Panc1 (cell line): ENCODE measurements around the gene UAP1. TPM values are rescaled to one million over a fixed set of nuclear protein-coding genes. Genes with fewer than 3 reads are reported as not detected.

ENCODE experiments used
- ATAC-seq: fragments of 200-7000 bp; cut with Tn5 transposase; 2 replicates; pipeline ENCODE4 v1.9.1; 2020; ENCODE audit warnings: mild to moderate bottlenecking, moderate library complexity
- BruUV-seq: library from RNA; stranded (reverse); fragments of 400-500 nt; replicated peaks from 2 replicates; lab custom pipeline; 2021; lab: Mats Ljungman, UMichigan
- CTCF ChIA-PET: fragments of 300-600 bp; sonication (Branson Sonifier 250); formaldehyde crosslinking; loops from one replicate; lab custom pipeline; 2022; ENCODE audit warnings: antibody characterized with exemption; lab: Charles Lee
- POLR2A ChIA-PET: fragments of 300-600 bp; sonication (Branson Sonifier 250); formaldehyde crosslinking; loops from one replicate; lab custom pipeline; 2022; ENCODE audit warnings: antibody characterized with exemption; lab: Charles Lee
- DNase-seq: peaks from one replicate; pipeline ENCODE4 v3.0.0-alpha.2; 2010; ENCODE audit warnings: low read depth, low spot score
- H3K27ac ChIP-seq: 2 replicates; pipeline ENCODE4 v1.5.1; 2011; ENCODE audit warnings: mild to moderate bottlenecking, low read length, inconsistent platforms
- H3K27me3 ChIP-seq: fragments of 200-500 bp; sonication (Bioruptor generic); 2 replicates; pipeline ENCODE4 v1.6.0; 2014; ENCODE audit warnings: low read length, inconsistent platforms; ENCODE audit not compliant: control insufficient read depth, insufficient read depth
- H3K36me3 ChIP-seq: fragments of 200-500 bp; sonication (Bioruptor generic); 2 replicates; pipeline ENCODE4 v1.5.1; 2014; ENCODE audit warnings: inconsistent platforms, mild to moderate bottlenecking, low read length, moderate library complexity; ENCODE audit not compliant: control insufficient read depth, insufficient read depth
- H3K4me1 ChIP-seq: 2 replicates; pipeline ENCODE4 v1.5.1; 2011; ENCODE audit warnings: inconsistent platforms, mild to moderate bottlenecking, low read length, moderate library complexity; ENCODE audit not compliant: control insufficient read depth, insufficient read depth
- H3K4me3 ChIP-seq, 2 experiments: 2 replicates each; pipeline ENCODE4 v1.5.1; 2011 to 2012; ENCODE audit warnings: low read depth in 2 of 2, low read length in 2 of 2, mild to moderate bottlenecking in 2 of 2, inconsistent platforms in 1 of 2, moderate library complexity in 1 of 2
- H3K9me3 ChIP-seq: fragments of 200-500 bp; sonication (Bioruptor generic); 2 replicates; pipeline ENCODE4 v1.5.1; 2014; ENCODE audit warnings: low read depth, mild to moderate bottlenecking, inconsistent platforms, low read length, moderate library complexity; ENCODE audit not compliant: control insufficient read depth, insufficient read depth
- POLR2AphosphoS5 ChIP-seq: IDR thresholded peaks from 2 replicates; pipeline ENCODE4 v1.6.1; 2012; ENCODE audit warnings: mild to moderate bottlenecking, low read depth, low read length, moderate library complexity
- SIN3A ChIP-seq: IDR thresholded peaks from 2 replicates; pipeline ENCODE4 v1.6.1; 2012; ENCODE audit warnings: low read depth, mild to moderate bottlenecking, low read length, moderate library complexity, borderline replicate concordance; ENCODE audit not compliant: insufficient read depth
- TCF7L2 ChIP-seq: IDR thresholded peaks from 2 replicates; pipeline ENCODE4 v1.6.1; 2011; ENCODE audit warnings: mild to moderate bottlenecking, low read depth, low read length, inconsistent platforms
- in situ Hi-C: cut with HindIII; loops from 2 replicates; pipeline ENCODE4 v1.10.0; 2016; ENCODE audit warnings: low sequenced_read_pairs, low pct_unique_long_range_greater_than_20kb
- intact Hi-C: fragments of 100-400 bp; cut with micrococcal nuclease; formaldehyde crosslinking; loops from one replicate; pipeline ENCODE4 v1.10.0; 2022; ENCODE audit not compliant: unreplicated experiment
- total RNA-seq: library from RNA; stranded (reverse); gene quantifications from one replicate; pipeline ENCODE4 v1.2.1, GENCODE V29; 2021; ENCODE audit not compliant: unreplicated experiment
- TF ChIP-seq, protein P1 (sequence below), 2 experiments: IDR thresholded peaks; 2 replicates each; pipeline ENCODE4 v1.6.1; 2011 to 2012; ENCODE audit warnings: low read depth in 2 of 2, control low read depth in 1 of 2, low read length in 1 of 2, mild to moderate bottlenecking in 1 of 2, moderate library complexity in 1 of 2; ENCODE audit not compliant: insufficient read depth in 1 of 2
- TF ChIP-seq, protein P2 (sequence below): fragments of 450-650 bp; IDR thresholded peaks from 2 replicates; pipeline ENCODE4 v1.5.1; 2017; ENCODE audit warnings: mild to moderate bottlenecking

Gene UAP1
- total RNA-seq, 1 experiment from 2014 or later, result 97.7 TPM

DNA sequence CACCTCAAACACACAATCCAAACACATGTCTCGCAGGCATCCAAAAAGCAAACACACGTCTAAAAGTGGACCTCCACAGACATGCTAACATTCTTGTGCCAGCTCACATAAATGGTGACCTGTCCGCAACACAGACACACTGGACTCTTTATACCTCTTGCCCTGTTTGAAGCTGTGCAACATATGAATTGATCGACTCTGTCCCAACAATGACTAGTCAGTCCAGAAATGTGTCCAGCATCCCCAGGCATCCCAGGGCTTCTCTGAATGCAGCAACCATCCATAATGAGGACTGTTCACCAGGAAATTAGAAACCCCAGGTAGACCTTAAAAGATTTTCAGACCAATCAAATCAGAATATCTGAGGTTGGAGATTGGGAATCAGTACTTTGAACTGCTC lies 73.9 kb downstream of the UAP1 start:
- Histone ChIP-seq H3K27me3 (no peaks in the 10 kb centered on the region), H3K9me3 (no peaks in the 10 kb centered on the region), H3K27ac (no peak overlapping the region), H3K4me3 (no peak overlapping the region), H3K36me3 (no peaks in the 10 kb centered on the region), H3K4me1 (no peaks in the 10 kb centered on the region)
- ATAC-seq, result no peak
- no TSS peak for BruUV-seq
- intact Hi-C loops, result no loop called here
- in situ Hi-C loops, result no loop called here
- TF ChIP-seq SIN3A, result no peak
- TF ChIP-seq TCF7L2, result no peak
- TF ChIP-seq, protein P1, sequence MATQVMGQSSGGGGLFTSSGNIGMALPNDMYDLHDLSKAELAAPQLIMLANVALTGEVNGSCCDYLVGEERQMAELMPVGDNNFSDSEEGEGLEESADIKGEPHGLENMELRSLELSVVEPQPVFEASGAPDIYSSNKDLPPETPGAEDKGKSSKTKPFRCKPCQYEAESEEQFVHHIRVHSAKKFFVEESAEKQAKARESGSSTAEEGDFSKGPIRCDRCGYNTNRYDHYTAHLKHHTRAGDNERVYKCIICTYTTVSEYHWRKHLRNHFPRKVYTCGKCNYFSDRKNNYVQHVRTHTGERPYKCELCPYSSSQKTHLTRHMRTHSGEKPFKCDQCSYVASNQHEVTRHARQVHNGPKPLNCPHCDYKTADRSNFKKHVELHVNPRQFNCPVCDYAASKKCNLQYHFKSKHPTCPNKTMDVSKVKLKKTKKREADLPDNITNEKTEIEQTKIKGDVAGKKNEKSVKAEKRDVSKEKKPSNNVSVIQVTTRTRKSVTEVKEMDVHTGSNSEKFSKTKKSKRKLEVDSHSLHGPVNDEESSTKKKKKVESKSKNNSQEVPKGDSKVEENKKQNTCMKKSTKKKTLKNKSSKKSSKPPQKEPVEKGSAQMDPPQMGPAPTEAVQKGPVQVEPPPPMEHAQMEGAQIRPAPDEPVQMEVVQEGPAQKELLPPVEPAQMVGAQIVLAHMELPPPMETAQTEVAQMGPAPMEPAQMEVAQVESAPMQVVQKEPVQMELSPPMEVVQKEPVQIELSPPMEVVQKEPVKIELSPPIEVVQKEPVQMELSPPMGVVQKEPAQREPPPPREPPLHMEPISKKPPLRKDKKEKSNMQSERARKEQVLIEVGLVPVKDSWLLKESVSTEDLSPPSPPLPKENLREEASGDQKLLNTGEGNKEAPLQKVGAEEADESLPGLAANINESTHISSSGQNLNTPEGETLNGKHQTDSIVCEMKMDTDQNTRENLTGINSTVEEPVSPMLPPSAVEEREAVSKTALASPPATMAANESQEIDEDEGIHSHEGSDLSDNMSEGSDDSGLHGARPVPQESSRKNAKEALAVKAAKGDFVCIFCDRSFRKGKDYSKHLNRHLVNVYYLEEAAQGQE (IDR thresholded peaks at IDR 0.05; ENCODE audit: insufficient read depth in 1 of 2, low read depth in 2 of 2, low read length in 1 of 2), result no peak
- TF ChIP-seq, protein P2, sequence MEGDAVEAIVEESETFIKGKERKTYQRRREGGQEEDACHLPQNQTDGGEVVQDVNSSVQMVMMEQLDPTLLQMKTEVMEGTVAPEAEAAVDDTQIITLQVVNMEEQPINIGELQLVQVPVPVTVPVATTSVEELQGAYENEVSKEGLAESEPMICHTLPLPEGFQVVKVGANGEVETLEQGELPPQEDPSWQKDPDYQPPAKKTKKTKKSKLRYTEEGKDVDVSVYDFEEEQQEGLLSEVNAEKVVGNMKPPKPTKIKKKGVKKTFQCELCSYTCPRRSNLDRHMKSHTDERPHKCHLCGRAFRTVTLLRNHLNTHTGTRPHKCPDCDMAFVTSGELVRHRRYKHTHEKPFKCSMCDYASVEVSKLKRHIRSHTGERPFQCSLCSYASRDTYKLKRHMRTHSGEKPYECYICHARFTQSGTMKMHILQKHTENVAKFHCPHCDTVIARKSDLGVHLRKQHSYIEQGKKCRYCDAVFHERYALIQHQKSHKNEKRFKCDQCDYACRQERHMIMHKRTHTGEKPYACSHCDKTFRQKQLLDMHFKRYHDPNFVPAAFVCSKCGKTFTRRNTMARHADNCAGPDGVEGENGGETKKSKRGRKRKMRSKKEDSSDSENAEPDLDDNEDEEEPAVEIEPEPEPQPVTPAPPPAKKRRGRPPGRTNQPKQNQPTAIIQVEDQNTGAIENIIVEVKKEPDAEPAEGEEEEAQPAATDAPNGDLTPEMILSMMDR, result no peak
- no peak for TF ChIP-seq POLR2AphosphoS5
- POLR2A ChIA-PET, result no interaction called here
- no peak for DNase-seq
- CTCF ChIA-PET, result no interaction called here

DNA sequence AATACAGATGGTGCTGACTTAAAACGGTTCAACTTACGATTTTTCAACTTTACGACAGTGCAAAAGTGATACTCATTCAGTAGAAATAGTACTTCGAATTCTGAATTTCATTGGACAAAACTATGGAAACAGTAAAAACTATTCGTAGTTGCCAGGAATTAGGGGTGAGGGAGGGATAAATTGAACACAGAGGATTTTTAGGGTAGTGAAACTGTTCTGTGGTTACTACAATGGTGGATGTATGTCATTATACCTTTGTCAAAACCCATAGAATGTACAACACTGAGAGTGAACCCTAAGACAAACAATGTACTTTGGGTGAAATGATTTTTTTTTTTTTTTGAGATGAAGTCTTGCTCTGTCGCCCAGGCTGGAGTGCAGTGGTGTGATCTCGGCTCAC lies 78.2 kb downstream of the UAP1 start:
- Histone ChIP-seq H3K4me3 (no peak overlapping the region), H3K27me3 (no peaks in the 10 kb centered on the region), H3K9me3 (no peaks in the 10 kb centered on the region), H3K27ac (no peak overlapping the region), H3K4me1 (no peaks in the 10 kb centered on the region), H3K36me3 (no peaks in the 10 kb centered on the region)
- CTCF ChIA-PET, result no interaction called here
- intact Hi-C loops, result no loop called here
- in situ Hi-C loops, result no loop called here
- TF ChIP-seq SIN3A (no peak), TCF7L2 (no peak), POLR2AphosphoS5 (no peak)
- TF ChIP-seq, protein P1 (IDR thresholded peaks at IDR 0.05; ENCODE audit: insufficient read depth in 1 of 2, low read depth in 2 of 2, low read length in 1 of 2), result no peak
- TF ChIP-seq, protein P2, result no peak
- ATAC-seq (no peak), DNase-seq (no peak)
- POLR2A ChIA-PET, result no interaction called here
- no TSS peak for BruUV-seq
